ENCODE measurements around the gene RNF220. TPM values are rescaled to one million over a fixed set of nuclear protein-coding genes. Genes with fewer than 3 reads are reported as not detected.

Gene RNF220
- total RNA-seq, 6 donors from 2014 or later, result 77.7 to 114 (median 91.1) TPM

DNA sequence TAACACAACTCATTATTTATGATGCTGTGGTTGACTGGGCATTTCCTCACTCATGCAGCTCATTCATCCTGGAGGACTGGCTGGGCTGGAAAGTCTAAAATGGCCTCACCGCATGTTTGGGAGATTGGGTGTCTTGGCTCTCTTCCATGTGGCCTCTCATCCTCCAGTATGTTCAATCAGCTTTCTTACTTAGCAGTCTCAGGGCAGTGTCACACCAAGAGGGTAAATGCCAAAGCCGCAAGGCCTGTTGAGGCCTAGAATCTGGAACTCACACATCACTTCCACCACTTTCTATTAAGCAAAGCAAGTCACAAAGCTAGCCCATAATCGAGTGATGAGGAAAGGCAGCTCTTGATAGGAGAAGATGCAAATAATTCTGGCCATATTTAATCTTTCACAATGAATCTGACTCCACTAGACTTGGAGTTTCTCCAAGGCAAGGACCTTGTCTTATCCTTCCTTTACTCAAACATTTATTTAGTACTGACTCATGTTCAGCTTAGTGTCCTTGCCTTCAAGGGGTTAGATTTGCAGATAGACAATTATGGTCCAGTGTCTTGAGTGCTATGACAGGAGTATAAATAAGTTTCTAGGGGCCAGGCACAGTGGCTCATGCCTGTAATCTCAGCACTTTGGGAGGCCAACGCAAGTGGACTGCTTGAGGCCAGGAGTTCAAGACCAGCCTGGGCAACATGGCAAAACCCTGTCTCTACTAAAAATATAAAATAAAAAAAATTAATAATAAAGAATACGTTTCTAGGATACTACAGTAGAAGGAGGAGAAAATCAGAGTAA, 224.1 kb downstream of the RNF220 start:
- Histone ChIP-seq H3K9me3 (no peaks in the 10 kb centered on the region), H3K4me1 (peaks cover 15 to 24% (median 21%) of the 10 kb centered on the region in 4 donors), H3K4me3 (no peak overlapping the region), H3K36me3 (peaks cover 0 to 14% (median 1%) of the 10 kb centered on the region in 4 donors), H3K27ac (no peak overlapping the region), H3K27me3 (no peaks in the 10 kb centered on the region)
- WGBS, 2 donors, result 84% methylated on average over 5 of the region's 5 CpGs
- TF ChIP-seq CTCF (IDR thresholded peaks at IDR 0.05) (no peak), EP300 (IDR thresholded peaks at IDR 0.05) (no peak), POLR2A (IDR thresholded peaks at IDR 0.05) (no peak), POLR2AphosphoS5 (IDR thresholded peaks at IDR 0.05) (no peak)
- ATAC-seq (ENCODE audit: low FRiP score in 2 of 2), result no peak
- DNase-seq, result no peak

- Histone ChIP-seq H3K27me3 (no peaks in the 10 kb centered on the region), H3K4me1 (peaks cover 20 to 27% (median 23%) of the 10 kb centered on the region in 4 donors), H3K4me3 (no peak overlapping the region), H3K36me3 (peaks cover 0 to 24% (median 8%) of the 10 kb centered on the region in 4 donors), H3K9me3 (no peaks in the 10 kb centered on the region), H3K27ac (no peak overlapping the region)
- DNase-seq (no peak), ATAC-seq (ENCODE audit: low FRiP score in 2 of 2) (no peak)
- TF ChIP-seq POLR2A (IDR thresholded peaks at IDR 0.05) (no peak), POLR2AphosphoS5 (IDR thresholded peaks at IDR 0.05) (no peak), CTCF (IDR thresholded peaks at IDR 0.05) (no peak)
- 90 to 91% methylated on average over 2 of the region's 2 CpGs for WGBS, 2 donors
Measured at GRCh38 chr1:44630116-44630515, 225.1 kb downstream of the RNF220 start.

- 19 to 42% methylated on average over 3 to 7 of the region's 8 CpGs for WGBS, 2 donors
- H3K27ac ChIP-seq, result peak overlapping the region; percentile 96 to 98 (median 96)
- ATAC-seq (ENCODE audit: low FRiP score in 2 of 2) (peak; percentile 29 to 54), DNase-seq (peak in 1 of 2 donors; percentile 27)
- H3K36me3 ChIP-seq, result peaks cover 8 to 35% (median 20%) of the 10 kb centered on the region in 4 donors
- H3K4me3 ChIP-seq, result peak overlapping the region; percentile 39 to 97 (median 90)
- TF ChIP-seq EP300 (IDR thresholded peaks at IDR 0.05) (no peak), CTCF (IDR thresholded peaks at IDR 0.05) (no peak), POLR2A (IDR thresholded peaks at IDR 0.05) (no peak), POLR2AphosphoS5 (IDR thresholded peaks at IDR 0.05) (no peak)
- H3K9me3 ChIP-seq, result no peaks in the 10 kb centered on the region
- H3K4me1 ChIP-seq, result peaks cover 20 to 27% (median 23%) of the 10 kb centered on the region in 4 donors
- H3K27me3 ChIP-seq, result no peaks in the 10 kb centered on the region
Measured at GRCh38 chr1:44631333-44631646, 226.2 kb downstream of the RNF220 start.

GRCh38 chr1:44631647-44632539, 226.8 kb downstream of the RNF220 start:
- peaks cover 20 to 27% (median 23%) of the 10 kb centered on the region in 4 donors for H3K4me1 ChIP-seq
- H3K27me3 ChIP-seq, result no peaks in the 10 kb centered on the region
- peaks cover 12 to 42% (median 25%) of the 10 kb centered on the region in 4 donors for H3K36me3 ChIP-seq
- peak; percentile 80 to 95 for ATAC-seq (ENCODE audit: low FRiP score in 2 of 2)
- H3K27ac ChIP-seq, result peak overlapping the region; percentile 96 to 98 (median 96)
- no peaks in the 10 kb centered on the region for H3K9me3 ChIP-seq
- 0 to 2% methylated on average over 24 to 55 of the region's 88 CpGs for WGBS, 2 donors
- TF ChIP-seq EP300 (IDR thresholded peaks at IDR 0.05), result no peak
- TF ChIP-seq CTCF (IDR thresholded peaks at IDR 0.05), result peak in 1 of 6 experiments; percentile 20
- peak in 3 of 4 donors; percentile 83 to 94 (median 90) for TF ChIP-seq POLR2A (IDR thresholded peaks at IDR 0.05)
- peak; percentile 81 to 87 for TF ChIP-seq POLR2AphosphoS5 (IDR thresholded peaks at IDR 0.05)
- H3K4me3 ChIP-seq, result peak overlapping the region; percentile 39 to 97 (median 90)
- peak; percentile 94 to 98 for DNase-seq
